ENCODE measurements around the gene NDUFAF2. TPM values are rescaled to one million over a fixed set of nuclear protein-coding genes. Genes with fewer than 3 reads are reported as not detected.

Gene NDUFAF2
- total RNA-seq, 1 donor from 2014 or later: 46.0 TPM

DNA sequence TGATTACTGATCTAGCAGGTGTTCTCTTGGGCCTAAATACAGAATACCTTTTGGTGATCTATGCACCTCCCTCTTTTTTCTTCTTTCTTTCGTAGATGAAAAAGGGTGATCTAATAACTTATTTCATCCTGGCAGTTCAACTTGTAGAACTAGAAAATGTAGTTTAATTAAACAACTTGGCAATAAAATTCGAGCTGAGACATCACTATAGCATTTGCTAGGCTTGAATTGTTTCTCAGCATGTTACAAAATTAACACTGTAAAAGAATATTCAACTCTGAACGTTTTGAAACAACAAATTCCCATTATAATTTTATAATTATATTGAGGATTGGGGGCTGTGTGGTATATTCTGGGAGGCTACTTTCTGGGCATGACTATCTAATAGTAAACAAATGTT lies 197.8 kb downstream of the NDUFAF2 start:
- Histone ChIP-seq H3K27ac (ENCODE audit: low read depth, low read length) (no peak overlapping the region), H3K4me3 (ENCODE audit: insufficient read depth, low read depth, low read length) (no peak overlapping the region), H3K4me2 (ENCODE audit: low read length) (no peak overlapping the region), H2AFZ (ENCODE audit: low read depth, low read length) (no peak overlapping the region), H3K36me3 (ENCODE audit: insufficient read depth, low read length) (no peaks in the 10 kb centered on the region), H3K27me3 (ENCODE audit: insufficient read depth, low read length) (no peaks in the 10 kb centered on the region), H3K9ac (ENCODE audit: low read length) (no peak overlapping the region), H3K79me2 (ENCODE audit: insufficient read depth, low read length) (no peaks in the 10 kb centered on the region), H3K4me1 (ENCODE audit: insufficient read depth, low read length) (no peaks in the 10 kb centered on the region), H3K9me3 (ENCODE audit: insufficient read depth, low read depth, low read length) (no peaks in the 10 kb centered on the region), H4K20me1 (ENCODE audit: insufficient read depth, low read length) (no peaks in the 10 kb centered on the region)
- FAIRE-seq (peak; percentile 20), DNase-seq (ENCODE audit: low read depth) (no peak)
- no peak overlapping the region for H3K27ac Mint-ChIP-seq (ENCODE audit: unreplicated experiment)
- TF ChIP-seq, protein P1, sequence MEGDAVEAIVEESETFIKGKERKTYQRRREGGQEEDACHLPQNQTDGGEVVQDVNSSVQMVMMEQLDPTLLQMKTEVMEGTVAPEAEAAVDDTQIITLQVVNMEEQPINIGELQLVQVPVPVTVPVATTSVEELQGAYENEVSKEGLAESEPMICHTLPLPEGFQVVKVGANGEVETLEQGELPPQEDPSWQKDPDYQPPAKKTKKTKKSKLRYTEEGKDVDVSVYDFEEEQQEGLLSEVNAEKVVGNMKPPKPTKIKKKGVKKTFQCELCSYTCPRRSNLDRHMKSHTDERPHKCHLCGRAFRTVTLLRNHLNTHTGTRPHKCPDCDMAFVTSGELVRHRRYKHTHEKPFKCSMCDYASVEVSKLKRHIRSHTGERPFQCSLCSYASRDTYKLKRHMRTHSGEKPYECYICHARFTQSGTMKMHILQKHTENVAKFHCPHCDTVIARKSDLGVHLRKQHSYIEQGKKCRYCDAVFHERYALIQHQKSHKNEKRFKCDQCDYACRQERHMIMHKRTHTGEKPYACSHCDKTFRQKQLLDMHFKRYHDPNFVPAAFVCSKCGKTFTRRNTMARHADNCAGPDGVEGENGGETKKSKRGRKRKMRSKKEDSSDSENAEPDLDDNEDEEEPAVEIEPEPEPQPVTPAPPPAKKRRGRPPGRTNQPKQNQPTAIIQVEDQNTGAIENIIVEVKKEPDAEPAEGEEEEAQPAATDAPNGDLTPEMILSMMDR (IDR thresholded peaks at IDR 0.05; ENCODE audit: insufficient read depth, low read depth, low read length): no peak
- TF ChIP-seq EZH2 (IDR thresholded peaks at IDR 0.05; ENCODE audit: insufficient read depth, low read length): no peak
- no peaks in the 10 kb centered on the region for H3K27me3 Mint-ChIP-seq (ENCODE audit: low read depth, unreplicated experiment)
- H3K36me3 Mint-ChIP-seq (ENCODE audit: low read depth, unreplicated experiment): no peaks in the 10 kb centered on the region
- peaks cover 4% of the 10 kb centered on the region for H3K9me3 Mint-ChIP-seq (ENCODE audit: unreplicated experiment)
- peaks cover 2% of the 10 kb centered on the region for H3K4me1 Mint-ChIP-seq (ENCODE audit: low read depth, unreplicated experiment)
- no peak overlapping the region for H3K4me3 Mint-ChIP-seq (ENCODE audit: unreplicated experiment)

DNA sequence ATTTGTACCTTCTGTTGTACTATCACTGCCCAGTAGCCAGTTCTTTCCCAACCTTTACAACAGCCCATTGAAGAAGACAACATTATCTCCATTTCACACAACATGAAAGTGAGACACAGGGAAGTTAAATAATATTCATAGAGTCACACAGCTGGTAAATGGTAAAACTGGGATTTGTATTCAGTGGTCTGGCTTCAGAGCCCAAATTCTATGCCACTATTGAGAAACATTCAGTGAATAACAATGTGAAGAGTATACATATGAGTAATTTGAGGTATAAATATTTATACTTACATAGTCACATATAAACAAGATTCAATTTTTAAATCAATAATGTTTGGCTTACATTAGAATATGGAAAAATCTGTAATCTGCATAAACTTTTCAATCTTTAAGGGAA lies 203.5 kb downstream of the NDUFAF2 start:
- Mint-ChIP-seq H3K27me3 (ENCODE audit: low read depth, unreplicated experiment) (no peaks in the 10 kb centered on the region), H3K9me3 (ENCODE audit: unreplicated experiment) (peaks cover 2% of the 10 kb centered on the region), H3K27ac (ENCODE audit: unreplicated experiment) (no peak overlapping the region), H3K4me3 (ENCODE audit: unreplicated experiment) (no peak overlapping the region), H3K4me1 (ENCODE audit: low read depth, unreplicated experiment) (no peaks in the 10 kb centered on the region), H3K36me3 (ENCODE audit: low read depth, unreplicated experiment) (peaks cover 4% of the 10 kb centered on the region)
- TF ChIP-seq EZH2 (IDR thresholded peaks at IDR 0.05; ENCODE audit: insufficient read depth, low read length): no peak
- TF ChIP-seq, protein P1 (IDR thresholded peaks at IDR 0.05; ENCODE audit: insufficient read depth, low read depth, low read length): no peak
- Histone ChIP-seq H3K9ac (ENCODE audit: low read length) (no peak overlapping the region), H2AFZ (ENCODE audit: low read depth, low read length) (no peak overlapping the region), H3K27ac (ENCODE audit: low read depth, low read length) (no peak overlapping the region), H3K9me3 (ENCODE audit: insufficient read depth, low read depth, low read length) (no peaks in the 10 kb centered on the region), H3K79me2 (ENCODE audit: insufficient read depth, low read length) (no peaks in the 10 kb centered on the region), H3K4me1 (ENCODE audit: insufficient read depth, low read length) (no peaks in the 10 kb centered on the region), H3K27me3 (ENCODE audit: insufficient read depth, low read length) (no peaks in the 10 kb centered on the region), H3K4me2 (ENCODE audit: low read length) (no peak overlapping the region), H3K4me3 (ENCODE audit: insufficient read depth, low read depth, low read length) (no peak overlapping the region), H3K36me3 (ENCODE audit: insufficient read depth, low read length) (no peaks in the 10 kb centered on the region), H4K20me1 (ENCODE audit: insufficient read depth, low read length) (no peaks in the 10 kb centered on the region)
- no peak for DNase-seq (ENCODE audit: low read depth)
- FAIRE-seq: no peak

DNA sequence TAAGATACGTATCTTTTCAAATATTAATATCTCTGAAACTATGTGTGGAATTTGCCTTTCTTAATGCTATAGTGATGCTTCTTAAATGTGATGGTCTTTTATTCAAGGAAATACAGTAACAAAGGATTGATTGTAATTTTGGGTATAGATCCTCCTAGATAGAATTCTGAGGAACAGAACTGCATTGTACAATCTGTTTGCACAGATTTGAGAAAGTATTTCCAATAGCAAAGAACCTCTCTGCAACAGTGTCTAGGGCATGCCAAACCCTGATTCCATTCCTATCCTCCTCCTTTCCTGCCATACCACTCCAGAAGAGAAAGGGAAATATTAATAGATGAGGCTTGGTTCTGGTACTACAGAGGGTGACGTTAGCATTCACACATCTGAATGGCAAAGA lies 206.9 kb downstream of the NDUFAF2 start:
- Histone ChIP-seq H3K27ac (ENCODE audit: low read depth, low read length) (no peak overlapping the region), H3K9ac (ENCODE audit: low read length) (no peak overlapping the region), H3K4me3 (ENCODE audit: insufficient read depth, low read depth, low read length) (no peak overlapping the region), H3K79me2 (ENCODE audit: insufficient read depth, low read length) (no peaks in the 10 kb centered on the region), H2AFZ (ENCODE audit: low read depth, low read length) (no peak overlapping the region), H3K4me1 (ENCODE audit: insufficient read depth, low read length) (no peaks in the 10 kb centered on the region), H4K20me1 (ENCODE audit: insufficient read depth, low read length) (no peaks in the 10 kb centered on the region), H3K36me3 (ENCODE audit: insufficient read depth, low read length) (no peaks in the 10 kb centered on the region), H3K27me3 (ENCODE audit: insufficient read depth, low read length) (no peaks in the 10 kb centered on the region), H3K9me3 (ENCODE audit: insufficient read depth, low read depth, low read length) (no peaks in the 10 kb centered on the region), H3K4me2 (ENCODE audit: low read length) (no peak overlapping the region)
- DNase-seq (ENCODE audit: low read depth) (no peak), FAIRE-seq (no peak)
- no peaks in the 10 kb centered on the region for H3K27me3 Mint-ChIP-seq (ENCODE audit: low read depth, unreplicated experiment)
- H3K4me3 Mint-ChIP-seq (ENCODE audit: unreplicated experiment): no peak overlapping the region
- peaks cover 1% of the 10 kb centered on the region for H3K9me3 Mint-ChIP-seq (ENCODE audit: unreplicated experiment)
- no peak for TF ChIP-seq EZH2 (IDR thresholded peaks at IDR 0.05; ENCODE audit: insufficient read depth, low read length)
- TF ChIP-seq, protein P1 (IDR thresholded peaks at IDR 0.05; ENCODE audit: insufficient read depth, low read depth, low read length): no peak
- no peaks in the 10 kb centered on the region for H3K4me1 Mint-ChIP-seq (ENCODE audit: low read depth, unreplicated experiment)
- H3K27ac Mint-ChIP-seq (ENCODE audit: unreplicated experiment): no peak overlapping the region
- H3K36me3 Mint-ChIP-seq (ENCODE audit: low read depth, unreplicated experiment): peaks cover 11% of the 10 kb centered on the region
